Liver (tissue), 3 donors: ENCODE measurements around the gene PPP2R5C.

ENCODE experiments used
- GABPA ChIP-seq, 2 donors: IDR thresholded peaks in 1 of 2; conservative IDR thresholded peaks in 1 of 2; 2 replicates each; pipeline ENCODE4 v1.6.1; 2016; ENCODE audit warnings: antibody characterized with exemption in 2 of 2, mild to moderate bottlenecking in 1 of 2, moderate library complexity in 1 of 2
- HNF4G ChIP-seq: IDR thresholded peaks from 2 replicates; pipeline ENCODE4 v1.6.1; 2016; ENCODE audit warnings: antibody characterized with exemption
- JUND ChIP-seq, 2 donors: IDR thresholded peaks; 2 replicates each; pipeline ENCODE4 v1.6.1; 2016; ENCODE audit warnings: antibody characterized with exemption in 2 of 2
- NR2F2 ChIP-seq: IDR thresholded peaks from 2 replicates; pipeline ENCODE4 v1.6.1; 2016; ENCODE audit warnings: antibody characterized with exemption
- RAD21 ChIP-seq, 2 donors: IDR thresholded peaks; 2 replicates each; pipeline ENCODE4 v1.6.1; 2016; ENCODE audit warnings: antibody characterized with exemption in 2 of 2, mild to moderate bottlenecking in 2 of 2
- TAF1 ChIP-seq: conservative IDR thresholded peaks from 2 replicates; pipeline ENCODE4 v1.6.1; 2016; ENCODE audit warnings: antibody characterized with exemption, mild to moderate bottlenecking
- YY1 ChIP-seq: IDR thresholded peaks from 2 replicates; pipeline ENCODE4 v1.6.1; 2016; ENCODE audit warnings: antibody characterized with exemption, mild to moderate bottlenecking
- TF ChIP-seq, protein P1 (sequence below): IDR thresholded peaks from 2 replicates; pipeline ENCODE4 v1.6.1; 2016; ENCODE audit warnings: antibody characterized with exemption, mild to moderate bottlenecking
- TF ChIP-seq, protein P2 (sequence below): fragments of 150-350 bp; IDR thresholded peaks from 2 replicates; pipeline ENCODE4 v1.5.1; 2017; ENCODE audit warnings: improper control_type of control experiment, low read depth, low read length; ENCODE audit not compliant: missing input control
- TF ChIP-seq, protein P3 (sequence below): IDR thresholded peaks from 2 replicates; pipeline ENCODE4 v1.6.1; 2016; ENCODE audit warnings: antibody characterized with exemption
- TF ChIP-seq, protein P4 (sequence below): IDR thresholded peaks from 2 replicates; pipeline ENCODE4 v1.6.1; 2016; ENCODE audit warnings: antibody characterized with exemption
- donor health status: healthy.
- donor health status: healthy.

GRCh38 chr14:101821528-101821927 lies 60.0 kb downstream of the PPP2R5C start:
- TF ChIP-seq, protein P1, sequence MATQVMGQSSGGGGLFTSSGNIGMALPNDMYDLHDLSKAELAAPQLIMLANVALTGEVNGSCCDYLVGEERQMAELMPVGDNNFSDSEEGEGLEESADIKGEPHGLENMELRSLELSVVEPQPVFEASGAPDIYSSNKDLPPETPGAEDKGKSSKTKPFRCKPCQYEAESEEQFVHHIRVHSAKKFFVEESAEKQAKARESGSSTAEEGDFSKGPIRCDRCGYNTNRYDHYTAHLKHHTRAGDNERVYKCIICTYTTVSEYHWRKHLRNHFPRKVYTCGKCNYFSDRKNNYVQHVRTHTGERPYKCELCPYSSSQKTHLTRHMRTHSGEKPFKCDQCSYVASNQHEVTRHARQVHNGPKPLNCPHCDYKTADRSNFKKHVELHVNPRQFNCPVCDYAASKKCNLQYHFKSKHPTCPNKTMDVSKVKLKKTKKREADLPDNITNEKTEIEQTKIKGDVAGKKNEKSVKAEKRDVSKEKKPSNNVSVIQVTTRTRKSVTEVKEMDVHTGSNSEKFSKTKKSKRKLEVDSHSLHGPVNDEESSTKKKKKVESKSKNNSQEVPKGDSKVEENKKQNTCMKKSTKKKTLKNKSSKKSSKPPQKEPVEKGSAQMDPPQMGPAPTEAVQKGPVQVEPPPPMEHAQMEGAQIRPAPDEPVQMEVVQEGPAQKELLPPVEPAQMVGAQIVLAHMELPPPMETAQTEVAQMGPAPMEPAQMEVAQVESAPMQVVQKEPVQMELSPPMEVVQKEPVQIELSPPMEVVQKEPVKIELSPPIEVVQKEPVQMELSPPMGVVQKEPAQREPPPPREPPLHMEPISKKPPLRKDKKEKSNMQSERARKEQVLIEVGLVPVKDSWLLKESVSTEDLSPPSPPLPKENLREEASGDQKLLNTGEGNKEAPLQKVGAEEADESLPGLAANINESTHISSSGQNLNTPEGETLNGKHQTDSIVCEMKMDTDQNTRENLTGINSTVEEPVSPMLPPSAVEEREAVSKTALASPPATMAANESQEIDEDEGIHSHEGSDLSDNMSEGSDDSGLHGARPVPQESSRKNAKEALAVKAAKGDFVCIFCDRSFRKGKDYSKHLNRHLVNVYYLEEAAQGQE = no peak
- TF ChIP-seq, protein P2, sequence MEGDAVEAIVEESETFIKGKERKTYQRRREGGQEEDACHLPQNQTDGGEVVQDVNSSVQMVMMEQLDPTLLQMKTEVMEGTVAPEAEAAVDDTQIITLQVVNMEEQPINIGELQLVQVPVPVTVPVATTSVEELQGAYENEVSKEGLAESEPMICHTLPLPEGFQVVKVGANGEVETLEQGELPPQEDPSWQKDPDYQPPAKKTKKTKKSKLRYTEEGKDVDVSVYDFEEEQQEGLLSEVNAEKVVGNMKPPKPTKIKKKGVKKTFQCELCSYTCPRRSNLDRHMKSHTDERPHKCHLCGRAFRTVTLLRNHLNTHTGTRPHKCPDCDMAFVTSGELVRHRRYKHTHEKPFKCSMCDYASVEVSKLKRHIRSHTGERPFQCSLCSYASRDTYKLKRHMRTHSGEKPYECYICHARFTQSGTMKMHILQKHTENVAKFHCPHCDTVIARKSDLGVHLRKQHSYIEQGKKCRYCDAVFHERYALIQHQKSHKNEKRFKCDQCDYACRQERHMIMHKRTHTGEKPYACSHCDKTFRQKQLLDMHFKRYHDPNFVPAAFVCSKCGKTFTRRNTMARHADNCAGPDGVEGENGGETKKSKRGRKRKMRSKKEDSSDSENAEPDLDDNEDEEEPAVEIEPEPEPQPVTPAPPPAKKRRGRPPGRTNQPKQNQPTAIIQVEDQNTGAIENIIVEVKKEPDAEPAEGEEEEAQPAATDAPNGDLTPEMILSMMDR = no peak
- TF ChIP-seq YY1 (no peak), NR2F2 (no peak), HNF4G (no peak), TAF1 (no peak), RAD21 (IDR thresholded peaks at IDR 0.05) (no peak), JUND (IDR thresholded peaks at IDR 0.05) (no peak), GABPA (IDR thresholded peaks at IDR 0.05 in 1 of 2, conservative IDR thresholded peaks at IDR 0.05 in 1 of 2) (no peak)
- TF ChIP-seq, protein P3, sequence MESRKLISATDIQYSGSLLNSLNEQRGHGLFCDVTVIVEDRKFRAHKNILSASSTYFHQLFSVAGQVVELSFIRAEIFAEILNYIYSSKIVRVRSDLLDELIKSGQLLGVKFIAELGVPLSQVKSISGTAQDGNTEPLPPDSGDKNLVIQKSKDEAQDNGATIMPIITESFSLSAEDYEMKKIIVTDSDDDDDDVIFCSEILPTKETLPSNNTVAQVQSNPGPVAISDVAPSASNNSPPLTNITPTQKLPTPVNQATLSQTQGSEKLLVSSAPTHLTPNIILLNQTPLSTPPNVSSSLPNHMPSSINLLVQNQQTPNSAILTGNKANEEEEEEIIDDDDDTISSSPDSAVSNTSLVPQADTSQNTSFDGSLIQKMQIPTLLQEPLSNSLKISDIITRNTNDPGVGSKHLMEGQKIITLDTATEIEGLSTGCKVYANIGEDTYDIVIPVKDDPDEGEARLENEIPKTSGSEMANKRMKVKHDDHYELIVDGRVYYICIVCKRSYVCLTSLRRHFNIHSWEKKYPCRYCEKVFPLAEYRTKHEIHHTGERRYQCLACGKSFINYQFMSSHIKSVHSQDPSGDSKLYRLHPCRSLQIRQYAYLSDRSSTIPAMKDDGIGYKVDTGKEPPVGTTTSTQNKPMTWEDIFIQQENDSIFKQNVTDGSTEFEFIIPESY = no peak
- TF ChIP-seq, protein P4, sequence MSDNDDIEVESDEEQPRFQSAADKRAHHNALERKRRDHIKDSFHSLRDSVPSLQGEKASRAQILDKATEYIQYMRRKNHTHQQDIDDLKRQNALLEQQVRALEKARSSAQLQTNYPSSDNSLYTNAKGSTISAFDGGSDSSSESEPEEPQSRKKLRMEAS = no peak
